ENCODE data around the gene C2CD3.

C2CD3 gene

DNA sequence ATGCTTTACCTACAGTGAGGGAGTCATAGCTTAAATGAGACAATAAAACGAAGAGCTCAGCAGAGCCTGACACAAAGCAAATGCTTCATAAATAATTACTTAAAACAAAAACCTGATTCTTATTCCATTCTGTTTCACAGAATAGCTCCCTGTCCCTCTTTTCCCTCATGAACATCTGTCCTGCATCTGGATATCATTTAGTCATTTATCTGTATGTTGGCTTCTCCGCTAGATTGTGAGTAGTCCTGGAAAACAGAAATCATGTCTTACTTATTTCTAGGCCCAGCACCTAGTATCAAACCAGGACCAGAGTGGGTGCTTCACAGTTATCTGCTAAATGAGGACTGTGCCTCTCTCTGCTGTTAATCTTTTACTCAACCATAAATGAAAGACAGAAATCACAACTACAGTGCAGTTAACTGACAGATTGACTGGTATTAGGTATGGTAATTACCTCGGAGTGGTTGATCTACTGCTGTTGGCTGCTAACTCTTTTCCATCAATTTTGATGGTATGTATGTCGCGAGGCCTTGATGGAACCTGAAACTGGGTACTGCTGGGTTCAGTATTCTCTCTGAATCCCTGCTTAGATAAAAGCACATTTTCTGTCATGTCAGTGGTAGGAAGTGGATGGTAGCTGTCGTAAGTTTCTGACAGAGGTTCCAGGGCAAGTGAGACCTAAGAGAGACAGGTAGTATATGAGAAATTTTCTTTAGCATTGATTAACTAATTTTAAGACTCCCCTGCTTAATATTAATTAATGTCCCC is 31.5 kb downstream of the C2CD3 start:
- TF ChIP-seq CTCF (IDR thresholded peaks at IDR 0.05; ENCODE audit: extremely low read depth, insufficient read depth, missing control alignments), result no peak
- DNase-seq (ENCODE audit: low spot score), result no peak
- in situ Hi-C loops (cut with MboI; ENCODE audit: low pct_unique_long_range_greater_than_20kb, low sequenced_read_pairs, unreplicated experiment), result no loop called here

- in situ Hi-C loops (cut with MboI; ENCODE audit: low pct_unique_long_range_greater_than_20kb, low sequenced_read_pairs, unreplicated experiment), result no loop called here
- no peak for TF ChIP-seq CTCF (IDR thresholded peaks at IDR 0.05; ENCODE audit: extremely low read depth, insufficient read depth, missing control alignments)
- no peak for DNase-seq (ENCODE audit: low spot score)
Measured at GRCh38 chr11:74138572-74138971, 32.2 kb downstream of the C2CD3 start.

- TF ChIP-seq CTCF (IDR thresholded peaks at IDR 0.05; ENCODE audit: extremely low read depth, insufficient read depth, missing control alignments), result no peak
- DNase-seq (ENCODE audit: low spot score), result no peak
- in situ Hi-C loops (cut with MboI; ENCODE audit: low pct_unique_long_range_greater_than_20kb, low sequenced_read_pairs, unreplicated experiment), result no loop called here
Measured at GRCh38 chr11:74138021-74138420, 32.8 kb downstream of the C2CD3 start.

DNA sequence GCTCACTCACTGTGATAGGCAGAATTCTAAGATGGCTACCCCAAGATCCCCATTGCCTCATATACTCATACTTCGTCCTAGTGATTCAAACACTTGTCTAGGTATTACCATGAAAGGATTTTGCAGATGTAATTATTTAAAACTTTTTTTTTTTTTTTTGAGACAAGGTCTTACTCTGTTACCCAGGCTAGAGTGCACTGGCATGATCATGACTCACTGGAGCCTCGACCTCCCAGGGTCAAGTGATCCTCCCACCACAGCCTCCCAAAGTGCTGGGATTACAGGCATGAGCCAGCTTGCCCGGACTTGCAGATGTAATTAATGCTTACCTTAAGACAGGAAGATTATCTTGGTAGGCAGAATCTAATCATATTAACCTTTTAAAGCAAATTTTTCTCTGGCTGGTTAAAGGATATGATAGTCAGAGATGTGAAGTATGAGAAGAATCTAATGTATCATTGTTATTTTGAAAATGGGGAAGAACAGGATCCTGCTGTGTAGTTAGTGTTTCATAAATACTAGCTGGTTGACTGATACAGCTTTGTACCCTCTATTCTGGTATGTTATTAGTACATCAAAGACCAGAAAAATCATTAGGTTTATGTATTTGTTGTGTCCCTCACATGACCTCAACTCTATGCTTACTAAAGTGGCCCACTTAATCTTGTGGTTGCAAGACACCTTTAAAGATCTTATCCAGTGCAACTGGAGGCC is 35.5 kb downstream of the C2CD3 start:
- no peak for DNase-seq (ENCODE audit: low spot score)
- in situ Hi-C loops (cut with MboI; ENCODE audit: low pct_unique_long_range_greater_than_20kb, low sequenced_read_pairs, unreplicated experiment), result no loop called here
- TF ChIP-seq CTCF (IDR thresholded peaks at IDR 0.05; ENCODE audit: extremely low read depth, insufficient read depth, missing control alignments), result no peak

DNA sequence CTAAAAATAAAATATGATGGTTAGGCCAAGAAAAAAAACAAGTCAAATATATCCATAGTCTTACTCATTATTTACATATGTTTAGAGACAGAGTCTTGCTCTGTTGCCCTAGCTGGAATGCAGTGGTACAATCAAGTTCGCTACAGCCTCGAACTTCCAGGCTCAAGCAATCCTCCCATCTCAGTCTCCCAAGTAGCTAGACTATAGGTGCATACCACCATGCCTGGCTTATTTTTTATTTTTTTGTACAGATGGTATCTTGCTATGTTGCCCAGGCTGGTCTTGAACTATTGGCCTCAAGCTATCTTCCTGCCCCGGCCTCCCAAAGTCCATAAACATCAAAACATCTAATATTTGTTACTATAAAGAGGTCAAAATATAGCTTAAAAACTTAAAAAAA is 36.1 kb downstream of the C2CD3 start:
- TF ChIP-seq CTCF (IDR thresholded peaks at IDR 0.05; ENCODE audit: extremely low read depth, insufficient read depth, missing control alignments), result no peak
- in situ Hi-C loops (cut with MboI; ENCODE audit: low pct_unique_long_range_greater_than_20kb, low sequenced_read_pairs, unreplicated experiment), result no loop called here
- DNase-seq (ENCODE audit: low spot score), result no peak

GRCh38 chr11:74133436-74133835 is 37.4 kb downstream of the C2CD3 start:
- DNase-seq (ENCODE audit: low spot score), result no peak
- in situ Hi-C loops (cut with MboI; ENCODE audit: low pct_unique_long_range_greater_than_20kb, low sequenced_read_pairs, unreplicated experiment), result no loop called here
- no peak for TF ChIP-seq CTCF (IDR thresholded peaks at IDR 0.05; ENCODE audit: extremely low read depth, insufficient read depth, missing control alignments)

Data from GM13977 (cell line).